ENCODE results near the gene TMEM81.

TMEM81 gene, protein sequence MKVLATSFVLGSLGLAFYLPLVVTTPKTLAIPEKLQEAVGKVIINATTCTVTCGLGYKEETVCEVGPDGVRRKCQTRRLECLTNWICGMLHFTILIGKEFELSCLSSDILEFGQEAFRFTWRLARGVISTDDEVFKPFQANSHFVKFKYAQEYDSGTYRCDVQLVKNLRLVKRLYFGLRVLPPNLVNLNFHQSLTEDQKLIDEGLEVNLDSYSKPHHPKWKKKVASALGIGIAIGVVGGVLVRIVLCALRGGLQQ

DNA sequence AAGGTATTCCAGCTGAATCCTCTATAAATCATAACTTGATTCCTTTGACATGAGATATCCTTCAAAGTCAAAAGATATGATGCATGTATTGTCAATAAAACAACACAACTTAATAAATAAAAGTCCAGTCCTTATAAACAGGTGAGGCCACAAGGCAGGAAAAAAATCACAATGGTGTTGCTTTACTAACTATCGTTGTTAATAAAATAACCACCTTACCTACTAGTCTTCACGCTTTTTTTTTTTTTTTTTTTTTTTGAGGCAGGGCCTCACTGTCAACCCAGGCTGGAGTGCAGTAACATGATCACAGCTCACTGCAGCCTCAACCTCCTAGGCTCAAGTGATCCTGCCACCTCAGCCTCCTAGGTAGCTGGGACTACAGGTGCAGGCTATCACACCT is at the start of gene TMEM81:
TMEM81 (minus strand) TSS at position 101 of the 400 bp plus-strand sequence. CDS start 140 bp downstream, outside the sequence.
- DNase-seq: no peak

DNA sequence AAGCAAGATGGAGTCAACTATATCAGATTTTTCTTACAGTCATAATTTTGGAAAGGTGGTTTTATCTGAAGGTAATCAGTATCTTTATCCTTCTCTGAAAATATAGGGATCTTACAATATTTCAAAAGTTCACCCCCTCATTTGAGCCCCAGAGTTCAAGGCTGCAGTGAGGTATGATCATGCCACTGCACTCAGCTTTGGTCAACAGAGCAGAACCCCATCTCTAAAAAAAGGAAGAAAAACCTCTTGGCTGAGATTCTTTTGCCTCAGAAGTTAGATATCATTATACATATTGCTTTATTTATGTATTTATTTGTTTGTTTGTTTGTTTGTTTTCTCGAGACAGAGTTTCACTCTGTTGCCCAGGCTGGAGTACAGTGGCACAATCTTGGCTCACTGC is 49.0 kb upstream of the TMEM81 start:
- no peak for DNase-seq

DNA sequence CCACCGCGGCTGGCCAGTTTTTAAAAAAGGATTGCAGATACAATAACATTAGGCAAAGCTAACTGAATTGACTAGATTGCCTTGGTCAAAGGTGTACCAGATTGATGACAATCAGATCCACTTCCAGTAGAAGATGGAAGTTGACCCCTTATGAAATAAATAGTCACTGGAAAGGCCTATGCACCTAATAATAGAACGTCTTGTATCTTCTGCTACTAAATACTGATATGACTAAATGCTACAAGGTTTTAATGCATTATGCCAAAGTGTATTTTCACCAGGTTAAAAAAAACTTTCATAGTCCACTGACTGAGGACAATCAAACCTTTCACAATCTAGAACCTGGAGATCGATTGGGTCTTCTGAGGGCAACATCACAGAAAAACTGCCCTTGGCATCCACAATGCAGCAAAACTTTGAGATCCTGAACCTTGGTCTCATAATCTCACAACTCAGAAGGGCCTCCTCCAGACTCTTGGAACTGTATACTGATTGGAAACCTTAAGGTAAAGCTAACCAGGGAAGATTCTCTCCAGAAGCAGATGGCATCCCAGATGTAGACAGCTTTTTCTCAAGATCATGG is 45.3 kb upstream of the TMEM81 start:
- DNase-seq: no peak

DNA sequence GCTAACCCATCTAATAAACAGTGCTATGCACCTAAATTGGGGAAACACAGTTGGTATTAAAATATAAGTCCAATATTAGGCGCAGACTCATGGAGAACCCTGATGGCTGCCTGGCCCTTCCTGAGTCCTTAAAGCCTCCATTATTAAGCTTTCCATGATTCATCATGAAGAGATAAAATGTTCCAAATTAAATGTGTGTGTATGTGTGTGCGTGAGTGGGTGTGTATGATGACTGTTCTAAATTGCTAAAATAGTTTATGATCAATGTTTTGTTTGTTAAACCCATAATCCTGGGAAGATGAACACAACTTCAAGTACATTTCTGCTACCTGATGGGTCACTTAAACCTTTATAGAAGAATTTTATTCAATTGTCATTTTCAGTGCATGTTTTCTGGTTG is 43.8 kb upstream of the TMEM81 start:
- no peak for DNase-seq

DNA sequence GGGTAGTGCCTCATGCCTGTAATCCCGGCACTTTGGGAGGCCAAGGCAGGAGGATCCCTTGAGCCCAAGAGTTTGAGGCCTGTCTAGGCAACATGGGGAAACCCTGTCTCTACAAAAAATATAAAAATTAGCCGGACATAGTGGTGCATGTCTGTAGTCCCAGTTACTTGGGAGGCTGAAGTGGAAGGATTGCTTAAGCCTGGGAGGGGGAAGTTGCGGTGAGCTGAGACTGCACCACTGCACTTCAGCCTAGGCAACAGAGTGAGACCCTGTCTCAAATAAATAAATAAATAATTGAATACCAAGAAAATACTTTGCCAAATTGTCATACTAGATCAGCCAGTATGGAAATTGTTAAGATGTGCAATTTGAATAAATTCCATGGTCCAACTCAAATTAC is 43.4 kb upstream of the TMEM81 start:
- DNase-seq: no peak

DNA sequence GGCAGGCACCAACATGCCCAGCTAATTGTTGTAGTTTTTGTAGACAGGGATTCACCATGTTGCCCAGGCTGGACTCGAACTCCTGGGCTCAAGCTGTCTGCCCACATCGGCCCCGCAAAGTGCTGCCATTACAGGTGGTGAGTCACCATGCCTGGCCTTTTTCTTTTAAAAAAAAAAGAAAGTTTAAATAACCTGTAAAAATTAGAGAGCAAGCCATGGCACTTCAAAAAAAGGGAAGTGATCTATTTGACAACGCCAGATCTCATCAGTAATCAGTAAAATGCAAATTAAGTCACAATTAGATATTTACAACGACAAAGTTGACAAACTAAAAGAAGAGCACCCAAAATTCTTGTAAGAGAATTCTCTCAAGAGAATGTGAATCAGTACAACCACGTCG is 40.5 kb upstream of the TMEM81 start:
- no peak for DNase-seq

DNA sequence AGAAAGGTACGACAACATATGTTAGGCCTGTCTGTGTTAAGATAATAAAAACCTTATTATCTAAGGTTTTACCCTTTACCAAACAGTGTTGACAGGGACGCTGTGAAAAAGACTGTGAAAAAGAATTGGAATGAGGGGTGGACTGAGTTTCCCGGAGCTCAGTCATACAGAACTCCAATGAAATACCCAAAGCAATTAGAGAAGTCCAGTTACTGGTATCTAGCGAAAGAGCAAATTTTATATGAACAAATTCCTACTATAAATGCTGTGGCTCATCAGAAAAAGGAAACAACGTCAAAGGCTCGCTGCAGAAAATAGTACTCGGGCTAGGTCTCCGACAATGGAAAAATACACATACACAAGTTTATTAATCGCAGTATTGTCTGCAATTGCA is 38.2 kb upstream of the TMEM81 start:
- no peak for DNase-seq

DNA sequence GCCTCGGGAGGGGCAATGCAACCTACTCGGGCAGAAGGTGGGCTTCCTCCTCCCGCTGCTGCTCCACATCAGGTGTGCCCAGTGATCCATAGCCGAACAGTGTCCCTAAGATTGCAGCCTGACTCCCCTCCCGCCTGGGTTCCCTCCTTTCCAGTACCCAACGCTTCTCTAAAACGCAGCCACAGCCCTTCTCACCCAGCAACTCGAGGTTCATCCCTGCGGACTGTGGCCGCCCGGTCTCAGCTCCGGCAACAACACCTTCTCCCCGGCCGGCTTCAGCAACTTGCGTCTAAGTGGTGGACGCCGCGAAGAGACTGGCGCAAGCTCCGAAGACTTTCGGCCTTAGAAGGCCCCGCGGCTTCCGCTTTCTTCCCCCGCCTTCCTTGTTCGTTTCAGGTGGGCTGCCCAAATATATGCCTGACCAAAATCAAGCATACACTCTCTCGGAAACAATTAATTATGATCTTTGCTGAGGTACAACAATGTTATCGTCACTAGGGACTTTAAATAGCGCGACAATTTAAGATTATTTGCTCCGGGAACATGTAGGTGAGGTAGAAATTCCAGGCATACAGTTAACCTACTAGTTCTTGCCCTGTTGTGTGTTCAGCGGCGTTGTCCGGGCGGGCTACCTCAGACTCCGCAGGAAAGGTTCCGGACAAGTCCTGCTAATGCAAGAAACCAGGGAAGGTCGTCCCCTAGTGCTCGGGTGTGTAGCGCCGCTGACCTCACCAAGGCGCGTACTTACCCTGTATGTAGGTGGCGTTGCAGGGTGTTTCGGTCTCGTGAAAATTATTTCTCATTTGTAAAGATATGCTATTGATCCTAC is 37.6 kb upstream of the TMEM81 start, which contains the start of gene RBBP5:
RBBP5 (minus strand) TSS at position 319 of the 829 bp plus-strand sequence; CDS start at position 214, 105 bp downstream.
- peak; percentile 93 to 96 for DNase-seq

DNA sequence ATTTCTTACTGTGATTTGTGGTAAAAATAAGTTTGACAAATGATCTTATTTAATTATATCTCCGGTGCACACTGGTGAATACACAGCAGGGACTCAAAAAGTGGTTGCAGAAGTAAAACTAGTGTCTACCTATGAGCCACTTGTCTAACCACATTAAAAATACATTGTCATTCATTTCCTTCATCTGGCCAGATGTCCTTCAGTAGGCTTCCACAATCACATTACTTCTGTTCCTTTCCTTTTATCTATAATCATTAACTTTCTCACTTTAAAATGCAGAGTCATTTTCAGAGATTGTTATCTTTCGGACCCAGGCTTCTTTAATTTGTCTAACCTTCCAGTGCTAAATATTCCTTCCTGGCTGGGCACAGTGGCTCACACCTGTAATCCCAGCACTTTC is 34.5 kb upstream of the TMEM81 start:
- DNase-seq: no peak

DNA sequence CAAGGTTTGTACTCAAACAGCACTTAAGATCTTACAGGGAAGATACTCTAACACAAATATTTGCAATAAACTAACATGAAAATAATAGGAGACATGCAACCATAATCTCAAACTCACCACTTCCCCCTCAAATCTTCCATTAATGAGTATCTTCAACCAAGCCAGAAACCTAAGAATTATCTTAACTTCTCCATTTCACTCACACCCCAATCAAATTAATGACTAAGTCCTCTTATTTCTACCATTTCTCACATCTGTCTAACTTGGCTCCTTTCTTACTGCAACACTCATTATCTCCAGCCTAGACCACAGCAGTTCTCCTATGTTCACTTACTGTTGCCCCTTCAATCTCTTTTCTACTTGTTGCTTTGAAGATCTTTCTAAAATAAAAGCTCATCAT is 27.1 kb upstream of the TMEM81 start:
- no peak for DNase-seq

DNA sequence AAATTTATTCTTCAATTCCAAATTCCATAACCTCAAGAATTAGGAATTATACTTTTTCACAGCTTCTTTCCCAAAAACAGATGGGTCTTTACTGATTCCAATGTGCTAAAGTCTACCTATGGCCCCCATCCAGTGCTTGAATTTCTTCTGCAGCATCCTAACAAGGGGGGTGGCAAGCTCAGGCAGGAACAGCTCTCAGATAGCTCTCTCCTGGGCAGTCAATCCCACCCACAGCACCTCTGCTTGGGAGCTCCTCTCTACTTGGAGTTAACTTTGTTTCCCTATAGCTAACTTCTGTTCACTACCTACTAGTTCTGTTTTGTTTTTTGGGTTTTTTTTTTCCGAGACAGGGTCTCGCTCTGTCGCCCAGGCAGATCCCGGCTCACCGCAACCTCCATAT is 25.5 kb upstream of the TMEM81 start:
- no peak for DNase-seq

DNA sequence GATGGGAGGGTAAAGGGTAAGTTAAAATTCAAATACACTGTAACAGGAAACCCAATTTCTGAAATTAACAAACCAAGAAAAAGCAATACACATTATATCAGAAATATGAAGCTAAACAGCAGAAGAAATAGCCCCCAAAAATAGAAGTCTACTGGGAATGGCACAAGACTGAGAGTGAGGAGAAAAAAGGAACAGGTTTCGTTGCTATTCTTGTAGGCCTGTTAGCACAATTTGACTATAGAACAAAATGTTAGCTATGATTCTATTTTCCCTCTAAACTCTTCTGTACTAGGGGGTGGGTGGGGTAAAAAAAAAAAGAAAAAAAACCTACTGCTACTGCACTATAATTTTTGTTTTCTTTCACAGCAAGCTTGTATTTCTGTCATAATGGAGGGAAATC is 25.0 kb upstream of the TMEM81 start:
- DNase-seq: no peak

DNA sequence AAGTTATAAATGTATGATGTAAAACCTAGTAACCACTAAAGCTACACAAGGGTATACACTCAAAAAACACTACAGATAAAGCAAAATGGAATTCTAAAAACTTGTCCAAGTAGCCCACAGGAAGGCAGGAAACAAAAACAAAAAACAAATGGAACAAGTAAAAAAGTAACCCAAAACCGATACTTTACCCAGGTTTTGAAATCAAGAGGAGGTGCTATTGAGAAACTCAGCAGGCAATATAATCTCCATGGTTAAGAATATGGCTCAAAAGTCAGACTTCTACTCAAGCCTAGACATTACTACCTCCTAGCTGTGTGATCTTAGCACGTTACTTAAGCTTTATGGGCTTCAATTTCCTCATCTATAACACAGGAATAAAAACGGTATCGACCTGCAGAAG is 24.2 kb upstream of the TMEM81 start:
- no peak for DNase-seq

DNA sequence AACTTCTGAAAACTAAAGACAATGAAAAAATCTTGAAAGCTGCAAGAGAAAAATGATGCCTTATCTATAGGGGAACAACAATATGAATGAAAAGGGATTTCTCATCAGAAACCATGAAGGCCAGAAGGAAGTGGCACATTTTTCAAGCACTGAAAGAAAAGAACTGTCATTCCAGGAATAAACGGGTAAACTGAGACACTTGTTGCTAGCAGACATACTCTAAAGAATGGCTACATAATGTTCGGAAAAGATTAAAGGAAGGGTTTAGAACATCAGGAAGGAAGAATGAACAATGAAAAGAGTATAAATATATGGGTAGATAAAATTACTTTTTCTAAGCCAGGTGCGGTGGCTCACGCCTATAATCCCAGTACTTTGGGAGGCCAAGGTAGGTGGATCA is 23.1 kb upstream of the TMEM81 start:
- DNase-seq: no peak

DNA sequence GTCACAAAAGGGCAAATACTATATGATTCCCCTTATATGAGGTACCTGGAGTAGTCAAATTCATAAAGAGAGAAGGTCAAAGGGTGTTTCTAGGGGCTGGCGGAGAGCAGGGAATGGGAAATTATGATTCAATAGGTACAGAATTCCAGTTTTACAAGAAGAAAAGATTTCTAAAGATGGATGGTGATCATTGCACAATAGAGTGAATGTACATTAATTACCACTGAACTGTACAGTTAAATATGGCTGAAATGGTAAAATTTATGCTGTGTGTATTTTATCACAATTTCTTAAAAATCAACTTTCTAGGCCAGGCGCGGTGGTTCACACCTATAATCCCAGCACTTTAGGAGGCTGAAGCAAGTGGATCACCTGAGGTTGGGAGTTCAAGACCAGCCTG is 18.1 kb upstream of the TMEM81 start:
- no peak for DNase-seq

DNA sequence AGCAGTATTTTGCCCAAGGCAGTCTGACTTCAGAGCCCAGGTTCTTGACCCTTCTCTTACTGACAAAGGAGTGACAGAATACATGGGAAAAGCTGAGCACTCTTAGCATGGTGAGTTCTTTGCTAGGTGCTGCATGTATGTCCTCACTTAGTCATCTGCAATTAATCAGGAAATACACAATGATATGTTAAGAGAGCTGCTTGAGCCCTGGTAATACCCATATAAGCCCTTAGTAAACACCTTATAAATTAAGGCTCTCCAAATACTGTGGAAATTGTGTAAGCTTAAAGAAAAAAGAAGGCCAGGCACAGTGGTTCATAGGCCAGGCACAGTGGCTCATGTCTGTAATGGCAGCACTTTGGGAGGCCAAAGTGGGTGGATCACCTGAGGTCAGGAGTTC is 14.0 kb upstream of the TMEM81 start:
- DNase-seq: no peak

DNA sequence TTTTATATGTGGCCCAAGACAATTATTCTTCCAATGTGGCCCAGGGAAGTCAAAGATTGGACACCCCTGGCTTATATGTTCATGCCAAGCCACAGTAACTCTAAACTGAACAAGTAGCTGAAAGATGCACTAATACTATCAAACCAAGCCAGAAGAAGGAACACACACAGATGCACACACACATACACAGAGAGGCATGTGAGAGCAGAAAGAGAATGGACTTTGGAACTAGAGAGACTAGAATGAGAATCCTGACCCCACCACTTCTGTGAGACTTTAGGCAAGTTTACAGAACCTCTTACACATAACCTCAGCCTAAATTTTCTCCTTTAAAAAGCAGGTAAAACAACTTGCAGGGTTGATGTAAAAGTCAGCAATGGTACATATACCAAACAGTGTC is 11.2 kb upstream of the TMEM81 start:
- DNase-seq: no peak

DNA sequence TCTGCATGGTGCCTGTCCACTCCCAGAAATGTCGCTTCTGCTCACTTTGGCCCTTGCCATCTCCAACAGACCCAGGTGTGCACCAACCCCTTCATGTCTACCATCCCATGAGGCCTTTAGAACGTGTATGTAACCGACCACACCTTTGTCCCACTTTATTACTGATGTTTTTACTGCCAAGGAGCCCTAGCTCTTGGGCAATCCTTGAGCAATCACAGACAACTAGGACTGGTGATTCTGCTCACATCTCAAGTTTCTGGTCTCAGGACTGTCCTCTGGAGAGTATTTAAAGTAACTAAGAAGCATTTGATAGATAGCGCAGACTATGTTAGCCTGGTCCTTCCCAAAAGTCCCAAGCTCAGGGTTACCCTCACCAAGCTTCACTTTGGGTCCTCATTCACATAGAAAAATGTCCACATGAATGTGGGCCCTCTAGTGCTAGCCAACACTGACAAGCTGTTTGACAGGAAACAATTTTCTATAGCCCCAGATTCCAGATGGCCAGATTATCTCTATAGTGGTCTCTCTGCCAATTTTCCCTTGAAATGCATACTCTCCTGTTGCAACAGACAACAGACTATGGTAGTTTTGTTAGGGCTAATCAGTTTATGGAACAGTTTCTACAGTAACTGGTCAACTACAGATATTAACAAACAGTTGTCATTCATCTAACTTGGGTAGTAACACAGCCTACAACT is 6.9 kb upstream of the TMEM81 start:
- DNase-seq: no peak

DNA sequence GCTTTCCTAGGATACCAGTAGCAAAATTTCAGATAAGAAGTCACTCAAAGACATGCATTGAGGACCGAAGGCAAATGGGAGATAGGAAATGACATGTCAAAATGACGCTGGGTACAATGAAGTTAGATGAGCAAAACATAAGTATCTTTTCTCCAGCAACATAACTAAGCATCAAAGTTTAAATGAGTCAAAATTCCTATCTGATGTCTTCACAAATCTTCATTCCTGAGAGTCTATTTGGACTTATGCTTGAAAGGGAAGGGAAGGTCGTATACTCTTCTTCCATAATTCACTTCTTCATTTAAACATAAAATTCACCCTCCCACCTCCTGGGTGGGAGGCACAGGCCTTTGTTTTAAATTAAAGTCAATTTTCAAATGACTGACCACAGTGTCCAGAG is 4.1 kb upstream of the TMEM81 start:
- DNase-seq: no peak

DNA sequence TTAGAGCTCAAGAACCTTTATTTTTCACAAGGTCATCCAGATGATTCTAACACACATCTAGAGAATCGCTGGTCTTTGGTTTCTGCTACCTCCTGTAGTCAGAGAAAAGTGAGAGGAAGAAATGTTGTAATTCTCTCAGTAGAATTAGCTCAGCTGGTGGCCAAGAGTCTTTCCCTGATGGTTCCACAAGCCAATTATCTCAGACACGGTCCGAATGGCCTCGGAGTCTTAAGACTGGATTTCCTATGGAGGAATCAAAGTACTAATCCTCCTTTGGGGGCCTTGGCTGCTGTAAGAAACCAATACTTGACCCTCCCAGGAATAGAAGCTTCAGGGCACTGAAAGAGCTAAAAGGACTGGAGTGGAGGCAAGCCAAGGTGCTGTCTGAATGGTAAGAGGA is 1.8 kb downstream of the TMEM81 start:
- no peak for DNase-seq

DNA sequence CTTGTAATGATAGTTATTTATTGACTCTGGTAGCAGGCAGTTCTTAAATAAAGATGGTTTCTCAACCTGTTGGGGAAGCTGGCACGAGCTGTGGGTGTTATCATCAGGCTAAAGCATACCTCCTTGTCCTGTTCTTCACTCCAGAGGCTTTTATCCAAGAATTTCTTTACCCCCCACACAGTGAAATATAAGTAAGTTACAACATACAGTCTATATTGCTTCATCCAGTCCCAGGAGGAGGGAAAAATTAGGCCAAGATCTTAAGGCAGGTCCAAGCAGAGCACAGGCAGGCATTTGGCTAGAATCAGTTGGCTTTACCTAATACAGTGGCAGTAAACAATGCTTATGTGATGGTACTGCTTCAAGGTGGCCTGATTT is 6.3 kb downstream of the TMEM81 start:
- no peak for DNase-seq

DNA sequence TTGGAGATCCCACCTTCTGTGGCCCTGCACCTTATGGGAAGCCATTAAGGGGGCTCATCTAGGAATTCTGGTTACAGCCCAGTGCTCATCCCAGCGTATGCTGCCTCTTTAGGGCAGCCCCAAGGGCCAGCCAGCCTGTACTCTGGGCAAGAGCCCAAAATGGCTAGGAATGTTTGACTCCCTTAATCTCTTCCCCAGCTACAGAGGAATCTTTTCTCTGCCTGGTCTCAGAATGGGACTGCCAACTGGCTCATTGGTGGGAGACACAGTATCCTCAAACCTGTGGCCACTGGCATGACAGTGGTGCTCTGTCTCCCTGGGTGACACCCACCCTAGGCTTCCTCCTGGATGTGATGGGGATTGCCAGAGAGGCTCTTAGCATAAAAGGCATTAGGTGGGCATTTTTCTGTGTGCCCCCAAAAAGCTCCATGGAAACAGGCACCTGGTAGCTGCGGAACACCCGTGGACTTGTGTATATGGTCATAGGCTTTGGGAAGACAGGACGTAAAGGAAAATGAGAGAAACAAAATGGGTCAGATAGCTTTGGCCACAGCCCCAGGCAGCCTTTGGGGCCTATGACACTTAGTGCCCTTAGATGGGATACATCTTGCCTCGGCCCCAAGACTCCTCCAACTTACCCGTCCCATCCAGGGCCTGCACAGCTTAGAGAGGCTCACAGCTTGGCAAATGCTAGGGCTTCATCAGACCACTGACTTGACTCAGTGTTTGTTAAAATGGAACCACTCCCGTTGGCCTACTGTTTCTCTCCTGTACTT is 6.9 kb downstream of the TMEM81 start:
- no peak for DNase-seq

DNA sequence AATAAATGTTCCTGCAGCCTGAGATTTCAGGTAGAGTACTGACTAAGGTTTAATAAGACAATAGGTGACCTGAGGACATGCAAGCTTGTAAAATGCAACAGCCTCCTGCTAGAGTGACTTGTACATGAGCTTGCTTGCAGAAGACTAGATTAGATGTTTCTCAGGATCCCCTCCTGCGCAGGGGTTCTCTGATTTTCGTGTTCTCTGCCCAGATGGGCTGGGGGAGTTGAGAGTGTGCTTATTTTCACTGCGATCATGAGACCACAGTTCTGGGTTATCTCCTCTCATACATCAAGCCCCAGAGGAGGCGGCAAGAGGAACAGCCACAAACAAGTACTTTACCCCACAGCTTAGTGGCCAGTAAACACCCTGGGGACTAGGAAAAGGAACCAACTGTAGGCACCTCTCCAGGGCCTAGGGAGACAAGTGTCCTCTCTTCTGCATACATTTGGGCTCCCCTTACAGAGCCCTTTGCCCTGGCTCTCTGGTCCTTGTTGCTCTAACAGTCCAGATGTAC is 8.0 kb downstream of the TMEM81 start:
- no peak for DNase-seq
